Measurements from ENCODE around the gene SLC22A4.

GRCh38 chr5:132250547-132250946 is 43.6 kb upstream of the SLC22A4 start:
- TF ChIP-seq POLR2AphosphoS5 (IDR thresholded peaks at IDR 0.05; ENCODE audit: low read depth, low read length) (no peak), POLR2A (IDR thresholded peaks at IDR 0.05; ENCODE audit: low read depth, low read length) (no peak)
